CD1c-positive myeloid dendritic cell (primary cell): ENCODE measurements around the gene AGPAT3.

Source experiments
- DNase-seq: peaks from one replicate; pipeline ENCODE4 v3.0.0-alpha.2; 2016; ENCODE audit errors: extremely low spot score

Gene AGPAT3

GRCh38 chr21:43864313-43864961 lies 586 bp upstream of the AGPAT3 start:
- DNase-seq = peak; percentile 38

DNA sequence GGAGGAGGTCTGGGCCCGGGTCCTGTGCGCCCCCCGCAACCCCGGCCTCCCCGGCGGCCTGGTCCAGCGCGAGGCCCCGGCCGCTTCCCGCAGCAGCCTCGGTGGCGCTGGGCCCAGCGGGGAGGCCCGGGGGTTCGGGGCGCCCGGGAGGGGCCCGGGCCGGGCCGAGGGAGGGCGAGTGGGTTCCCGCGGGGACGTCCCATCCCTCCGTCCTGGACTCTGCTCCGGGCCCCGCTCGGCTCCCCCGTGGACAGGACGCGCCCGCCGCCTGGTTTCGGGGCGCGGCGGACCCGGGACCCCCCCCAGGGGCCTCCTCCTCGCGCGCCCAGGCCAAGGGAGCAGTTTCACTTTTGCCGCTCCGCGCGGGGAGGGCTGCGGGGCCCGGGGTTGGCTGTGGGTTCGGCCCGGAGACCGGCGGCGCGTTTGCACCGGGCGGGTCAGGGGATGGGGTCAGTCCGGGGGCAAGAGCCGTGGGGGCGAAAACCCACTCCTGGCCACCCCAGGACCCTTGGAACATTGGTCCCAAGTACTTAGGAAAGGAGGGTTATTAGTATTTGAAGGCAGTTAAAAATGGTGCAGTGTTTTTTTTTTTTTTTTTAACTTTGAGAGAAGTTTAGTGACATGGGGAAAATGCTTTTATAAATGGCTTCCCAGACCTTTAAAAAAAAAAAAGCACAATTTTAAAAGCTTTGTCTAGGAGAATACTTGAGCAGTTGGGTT lies 677 bp downstream of the AGPAT3 start:
- peak; percentile 39 for DNase-seq

GRCh38 chr21:43866260-43866629 lies 1.2 kb downstream of the AGPAT3 start:
- DNase-seq = no peak

DNA sequence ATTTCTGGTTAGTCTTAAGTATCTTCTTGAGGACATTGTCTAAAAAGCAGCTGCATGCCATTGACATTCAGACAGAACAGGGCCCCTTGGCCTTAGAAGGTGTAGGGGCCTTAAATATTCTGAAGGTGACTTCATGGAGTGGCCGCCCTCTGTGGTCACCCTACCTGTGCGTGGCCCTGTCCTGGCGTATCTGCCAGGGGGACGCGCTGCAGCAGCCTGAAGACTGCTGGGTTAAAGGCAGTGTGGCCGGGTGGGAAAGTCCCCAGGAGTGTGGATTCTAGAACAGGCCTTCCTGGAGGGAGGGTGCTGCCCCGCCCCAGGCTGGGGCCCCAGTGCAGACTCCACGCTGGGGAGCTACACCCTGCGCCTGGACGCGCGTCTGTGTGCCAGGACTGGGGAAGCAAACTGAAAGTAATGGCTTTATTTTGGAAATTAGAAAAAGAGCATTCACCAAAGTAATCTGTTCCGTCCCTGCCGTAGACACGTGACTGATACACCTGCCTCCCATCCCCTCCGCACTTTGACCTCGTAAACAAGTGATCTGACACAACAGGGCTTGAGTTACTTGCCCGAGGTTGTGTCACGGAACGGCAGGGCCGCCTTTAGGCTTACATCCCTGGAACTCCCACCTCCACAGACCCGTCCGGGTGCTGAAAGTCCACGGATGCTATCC lies 1.8 kb downstream of the AGPAT3 start:
- no peak for DNase-seq

- no peak for DNase-seq
These were observed 2.3 kb downstream of the AGPAT3 start for GRCh38 chr21:43867332-43867703.

- DNase-seq = no peak
These were observed 2.9 kb downstream of the AGPAT3 start for GRCh38 chr21:43867948-43868347.

GRCh38 chr21:43868461-43868860 lies 3.4 kb downstream of the AGPAT3 start:
- DNase-seq = no peak

DNA sequence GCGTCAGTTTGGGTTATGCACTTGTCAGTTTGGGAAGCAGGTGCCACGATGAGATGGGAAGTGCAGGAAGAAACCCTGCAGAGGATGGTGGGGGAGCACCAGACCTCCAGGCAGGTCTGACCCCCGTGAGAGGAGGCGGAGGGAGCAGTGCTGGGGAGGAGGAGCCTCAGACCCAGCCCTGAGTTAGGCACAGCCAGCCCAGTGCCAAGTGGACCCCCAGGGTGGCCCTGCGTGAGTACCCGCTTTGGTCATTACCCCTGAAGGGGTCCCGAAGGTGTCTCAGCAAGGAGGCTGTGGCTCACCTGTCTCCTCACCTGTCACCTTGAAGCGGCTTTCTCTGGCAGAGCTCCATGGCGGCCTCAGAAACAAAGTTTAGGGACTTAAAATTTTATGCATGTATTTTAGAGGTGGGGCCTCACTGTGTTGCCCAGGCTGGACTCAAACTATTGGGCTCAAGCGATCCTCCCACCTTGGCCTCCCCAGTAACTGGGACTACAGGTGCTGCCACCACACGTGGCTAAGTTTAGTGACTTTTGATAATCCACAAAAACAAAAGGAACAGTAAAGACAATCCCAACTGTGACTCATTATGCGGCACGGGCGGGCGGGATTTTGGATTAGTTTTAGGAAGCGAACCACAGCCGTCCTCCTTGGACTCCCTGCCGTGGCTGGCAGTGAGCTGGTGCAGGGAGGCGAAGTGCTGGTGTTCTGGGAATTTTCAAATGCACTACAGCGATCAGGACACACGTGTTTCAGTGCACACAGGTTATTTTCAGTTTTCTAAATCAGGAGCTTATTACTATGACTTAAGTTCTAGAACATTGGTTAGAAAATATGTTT lies 4.7 kb downstream of the AGPAT3 start:
- no peak for DNase-seq

DNA sequence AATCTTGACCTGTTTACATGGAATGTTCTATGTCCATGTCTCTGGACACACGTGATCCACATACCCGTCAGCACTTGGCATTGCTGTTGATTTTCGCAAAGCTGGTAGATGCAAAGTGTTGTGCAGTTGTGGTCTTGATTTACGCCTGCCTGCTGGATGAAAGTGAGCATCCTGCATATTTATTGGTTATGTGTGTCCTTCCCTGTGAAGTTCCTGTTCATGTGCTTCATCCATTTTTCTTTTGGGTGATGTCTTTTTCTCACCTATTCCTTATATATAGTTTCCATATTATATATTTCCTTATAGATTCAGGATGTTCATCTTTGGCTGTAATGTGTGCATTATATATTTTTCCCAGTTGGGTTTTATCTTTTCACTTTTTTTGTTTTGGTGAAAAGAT lies 6.5 kb downstream of the AGPAT3 start:
- DNase-seq = no peak

GRCh38 chr21:43872531-43873197 lies 7.6 kb downstream of the AGPAT3 start:
- peak; percentile 53 for DNase-seq

GRCh38 chr21:43873673-43874072 lies 8.7 kb downstream of the AGPAT3 start:
- DNase-seq = no peak

DNA sequence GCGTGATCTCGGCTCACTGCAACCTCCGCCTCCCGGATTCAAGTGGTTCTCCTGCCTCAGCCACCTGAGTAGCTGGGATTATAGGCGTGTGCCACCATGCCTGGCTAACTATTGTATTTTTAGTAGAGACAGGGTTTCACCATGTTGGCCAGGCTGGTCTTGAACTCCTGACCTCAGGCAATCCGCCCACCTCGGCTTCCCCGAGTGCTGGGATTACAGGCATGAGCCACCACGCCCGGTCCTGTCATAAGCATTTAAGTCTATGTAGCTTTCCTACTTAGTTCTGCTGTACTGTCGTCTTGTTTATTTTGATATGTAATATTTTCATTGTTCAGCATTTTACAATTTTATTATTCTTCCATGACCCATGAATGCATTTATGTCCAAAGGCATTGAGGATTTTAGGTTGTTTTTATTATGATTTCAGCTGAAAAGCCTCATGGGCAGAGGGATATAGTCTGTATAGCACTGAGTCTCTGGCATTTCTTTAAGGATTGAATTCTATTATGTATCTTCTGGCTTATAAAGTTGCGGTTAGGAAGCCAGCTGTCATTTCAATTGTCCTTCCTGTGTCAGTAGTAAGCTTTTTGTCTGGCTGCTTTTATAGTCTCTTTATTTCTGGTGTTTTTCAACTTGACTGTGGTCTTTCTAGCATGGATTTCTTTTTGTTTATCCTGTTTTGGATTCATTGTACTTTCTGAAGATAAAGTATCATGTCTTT lies 9.2 kb downstream of the AGPAT3 start:
- DNase-seq = no peak

DNA sequence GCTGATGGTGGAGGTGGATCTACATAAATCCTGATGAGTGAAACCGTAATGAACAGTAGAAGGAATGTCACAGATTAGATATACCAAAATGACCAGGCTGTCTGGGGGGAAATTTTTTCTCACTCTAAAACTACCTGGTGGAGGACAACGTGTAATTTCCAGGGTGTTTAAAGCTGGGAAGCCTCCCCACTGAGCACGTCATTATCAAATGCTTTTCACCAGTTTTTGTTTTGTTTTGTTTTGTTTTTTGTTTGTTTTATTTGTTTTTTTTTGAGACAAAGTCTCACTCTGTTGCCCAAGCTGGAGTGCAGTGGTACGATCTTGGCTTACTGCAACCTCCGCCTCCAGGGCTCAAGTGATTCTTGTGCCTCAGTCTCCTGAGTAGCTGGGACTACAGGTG lies 11.6 kb downstream of the AGPAT3 start:
- DNase-seq = no peak

DNA sequence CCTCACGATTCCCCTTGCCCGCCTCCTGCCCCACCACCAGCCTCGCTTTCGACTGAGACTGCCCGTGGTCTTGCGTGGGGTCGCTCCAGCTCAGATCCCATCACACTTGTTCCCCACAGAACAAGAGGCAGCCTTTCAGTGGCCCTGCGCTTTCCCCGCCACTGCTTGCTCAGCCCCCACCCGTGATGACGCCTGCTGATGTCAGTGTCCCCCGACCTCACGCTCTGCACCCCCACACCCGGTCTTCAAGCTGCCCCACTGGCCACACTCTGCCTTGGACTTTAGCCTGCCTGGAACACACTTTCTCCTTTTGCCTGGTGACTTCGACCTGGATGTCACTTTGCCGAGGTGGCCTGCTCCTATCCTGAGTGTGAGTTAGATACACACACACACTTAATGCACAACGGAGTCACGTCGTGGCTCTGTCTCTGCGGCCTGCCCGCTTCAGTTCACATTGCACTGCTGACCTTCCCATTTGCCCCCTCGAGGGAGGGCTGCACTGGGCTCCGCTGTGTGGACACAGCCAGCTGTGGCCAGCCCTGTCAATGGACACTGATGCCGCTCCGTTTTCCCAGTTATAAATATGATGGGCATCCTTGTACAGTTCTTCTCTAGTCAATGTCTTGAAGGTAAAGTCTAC lies 13.0 kb downstream of the AGPAT3 start:
- no peak for DNase-seq

DNA sequence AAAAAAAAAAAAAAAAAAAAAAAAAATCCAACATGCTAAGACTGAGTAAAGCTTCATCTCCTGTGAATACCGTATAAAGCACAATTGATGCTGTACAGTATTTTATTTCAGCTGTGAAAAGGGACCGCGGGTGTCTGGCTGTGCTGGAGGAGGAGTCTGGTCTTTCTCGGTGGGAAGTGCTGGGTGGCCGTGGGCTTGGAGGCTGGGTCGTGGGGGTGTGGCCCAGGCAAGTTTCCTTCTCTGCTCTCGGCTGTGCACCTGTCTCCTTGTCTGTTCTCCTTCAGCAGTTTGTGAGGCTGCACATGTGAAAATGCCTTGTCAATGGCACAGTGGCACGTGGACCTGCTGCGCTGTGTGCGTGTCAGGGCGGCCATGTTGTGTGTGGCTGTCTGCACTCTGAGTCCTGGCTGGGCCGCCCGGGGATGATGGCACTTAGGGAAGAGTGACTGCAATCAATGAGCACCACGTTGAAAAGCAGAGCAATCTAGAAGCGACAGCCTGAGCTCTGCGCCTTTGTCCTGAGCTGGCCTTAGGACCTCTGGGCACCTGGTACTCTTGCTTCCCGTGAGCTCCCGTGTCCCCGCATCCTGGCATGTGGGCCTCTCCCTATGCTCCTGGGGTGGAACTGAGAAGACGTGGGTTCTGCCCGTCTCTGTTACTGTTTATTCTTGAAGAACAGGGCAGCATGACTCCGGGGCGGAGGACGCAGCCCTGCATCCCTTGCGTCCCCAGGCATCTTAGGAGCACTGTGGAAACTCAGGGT lies 14.5 kb downstream of the AGPAT3 start:
- no peak for DNase-seq

- no peak for DNase-seq
These were observed 15.3 kb downstream of the AGPAT3 start for GRCh38 chr21:43880111-43880985.

GRCh38 chr21:43881283-43881682 lies 16.3 kb downstream of the AGPAT3 start:
- no peak for DNase-seq

- DNase-seq = no peak
These were observed 16.9 kb downstream of the AGPAT3 start for GRCh38 chr21:43881935-43882334.
